ENCODE results near the gene HECA.

GRCh38 chr6:139151425-139152087, 16.7 kb downstream of the HECA start:
- TF ChIP-seq, protein P1, sequence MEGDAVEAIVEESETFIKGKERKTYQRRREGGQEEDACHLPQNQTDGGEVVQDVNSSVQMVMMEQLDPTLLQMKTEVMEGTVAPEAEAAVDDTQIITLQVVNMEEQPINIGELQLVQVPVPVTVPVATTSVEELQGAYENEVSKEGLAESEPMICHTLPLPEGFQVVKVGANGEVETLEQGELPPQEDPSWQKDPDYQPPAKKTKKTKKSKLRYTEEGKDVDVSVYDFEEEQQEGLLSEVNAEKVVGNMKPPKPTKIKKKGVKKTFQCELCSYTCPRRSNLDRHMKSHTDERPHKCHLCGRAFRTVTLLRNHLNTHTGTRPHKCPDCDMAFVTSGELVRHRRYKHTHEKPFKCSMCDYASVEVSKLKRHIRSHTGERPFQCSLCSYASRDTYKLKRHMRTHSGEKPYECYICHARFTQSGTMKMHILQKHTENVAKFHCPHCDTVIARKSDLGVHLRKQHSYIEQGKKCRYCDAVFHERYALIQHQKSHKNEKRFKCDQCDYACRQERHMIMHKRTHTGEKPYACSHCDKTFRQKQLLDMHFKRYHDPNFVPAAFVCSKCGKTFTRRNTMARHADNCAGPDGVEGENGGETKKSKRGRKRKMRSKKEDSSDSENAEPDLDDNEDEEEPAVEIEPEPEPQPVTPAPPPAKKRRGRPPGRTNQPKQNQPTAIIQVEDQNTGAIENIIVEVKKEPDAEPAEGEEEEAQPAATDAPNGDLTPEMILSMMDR (IDR thresholded peaks at IDR 0.05 in 2 of 3, conservative IDR thresholded peaks at IDR 0.05 in 1 of 3; ENCODE audit: borderline replicate concordance in 1 of 3, insufficient read depth in 1 of 3, low read depth in 2 of 3, low read length in 2 of 3), result no peak
- TF ChIP-seq SRF (IDR thresholded peaks at IDR 0.05; ENCODE audit: low read depth), result no peak
- TF ChIP-seq POLR2AphosphoS5 (IDR thresholded peaks at IDR 0.05; ENCODE audit: low read depth, low read length), result no peak
- TF ChIP-seq POLR2A (IDR thresholded peaks at IDR 0.05; ENCODE audit: borderline replicate concordance, extremely low read depth, insufficient read depth, insufficient read length), result no peak

All from HCT116 (cell line).